ENCODE results near the gene BLCAP.
"Not testable (repeated sequence)": the region's sequence is repeated elsewhere in the genome, so short reads cannot be mapped to it uniquely, and the experiment has no call there.

The BLCAP gene

DNA sequence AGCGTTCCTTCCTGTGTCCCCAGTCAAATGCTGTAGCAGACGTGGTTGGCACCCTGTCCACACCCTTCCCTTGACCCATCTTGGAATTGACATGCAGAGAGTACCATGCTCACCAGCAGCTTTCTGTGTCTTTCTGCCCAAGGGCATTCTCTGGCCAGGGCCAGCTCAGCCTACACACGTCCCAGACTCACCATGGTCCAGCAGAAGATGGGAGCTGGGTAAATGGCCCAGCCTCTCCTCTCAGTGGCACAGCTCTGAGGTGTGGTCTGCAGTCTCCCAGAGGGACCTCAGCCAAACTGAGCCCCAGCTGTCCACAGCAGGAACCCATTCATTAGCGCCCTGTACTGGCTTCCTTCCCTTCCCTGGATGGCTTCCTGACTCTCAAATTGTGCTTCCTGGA, 31.1 kb upstream of the BLCAP start:
- no peak for DNase-seq
- intact Hi-C loops (cut with DNase I): no loop called here

DNA sequence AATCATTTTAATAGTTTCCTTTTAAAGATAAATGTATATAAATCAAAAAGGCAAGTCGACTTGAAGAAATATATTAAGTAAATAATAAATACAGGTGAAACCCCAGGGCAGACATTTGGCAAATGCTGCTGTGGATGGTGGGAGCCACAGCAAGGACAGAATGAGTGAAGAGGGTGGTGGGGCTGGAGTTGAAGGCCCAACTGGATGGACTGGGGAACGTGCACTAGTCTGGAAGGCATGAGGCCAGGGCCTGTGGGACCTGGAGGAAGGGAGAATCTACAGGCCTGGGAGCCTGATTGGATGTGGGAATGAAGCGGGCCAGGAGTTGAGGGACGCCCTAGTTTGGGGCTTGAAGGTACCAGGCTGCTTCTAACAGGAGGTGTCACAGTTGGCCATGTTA, 30.6 kb upstream of the BLCAP start:
- peak in 1 of 10 donors; percentile 60 for DNase-seq
- intact Hi-C loops (cut with DNase I): no loop called here

DNA sequence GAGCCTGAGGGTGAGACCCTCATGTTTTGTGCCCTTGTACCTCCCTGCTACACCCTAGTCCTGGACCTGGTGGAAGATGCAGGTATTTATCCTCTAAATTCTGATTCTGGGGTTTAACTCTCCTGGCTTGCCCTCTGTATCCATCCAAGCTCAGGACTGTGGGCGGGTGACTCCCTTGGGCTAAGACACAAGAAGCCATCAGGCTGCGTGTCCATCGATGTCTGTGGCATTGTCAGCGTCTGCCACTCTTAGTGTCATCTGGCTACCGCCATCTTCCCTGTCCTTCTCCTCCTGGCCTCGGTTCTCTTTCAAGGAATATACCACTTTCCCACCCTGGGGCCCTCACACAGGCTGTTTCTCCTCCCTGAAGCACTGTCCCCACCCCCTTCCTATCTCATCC, 28.9 kb upstream of the BLCAP start:
- DNase-seq: no peak
- intact Hi-C loops (cut with DNase I): no loop called here

DNA sequence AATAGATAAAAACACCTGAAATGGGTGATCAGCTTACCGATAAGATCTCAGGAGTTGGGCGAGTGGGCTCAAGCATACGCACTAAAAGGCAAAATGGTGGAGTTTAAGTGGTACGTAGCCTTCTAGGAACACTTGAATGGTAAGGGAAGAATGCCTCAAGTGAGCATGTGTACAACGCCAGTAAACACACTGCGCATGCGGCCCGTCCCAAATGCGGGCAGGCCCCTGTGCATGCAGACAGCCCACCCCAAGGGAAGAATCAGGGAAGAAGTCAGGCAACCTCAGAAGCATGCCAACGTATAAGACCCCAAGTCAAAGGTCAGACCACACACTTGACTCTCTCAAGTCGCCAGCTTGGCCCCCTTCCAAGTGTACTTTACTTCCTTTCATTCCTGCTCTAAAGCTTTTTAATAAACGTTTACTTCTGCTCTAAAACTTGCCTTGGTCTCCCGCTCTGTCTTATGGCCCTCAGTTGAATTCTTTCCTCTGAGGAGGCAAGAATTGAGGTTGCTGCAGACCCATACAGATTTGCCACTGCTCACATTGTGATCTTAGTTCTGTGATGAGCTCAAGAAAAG, 27.1 kb upstream of the BLCAP start:
- DNase-seq; intact Hi-C loops (cut with DNase I): not testable (repeated sequence)

DNA sequence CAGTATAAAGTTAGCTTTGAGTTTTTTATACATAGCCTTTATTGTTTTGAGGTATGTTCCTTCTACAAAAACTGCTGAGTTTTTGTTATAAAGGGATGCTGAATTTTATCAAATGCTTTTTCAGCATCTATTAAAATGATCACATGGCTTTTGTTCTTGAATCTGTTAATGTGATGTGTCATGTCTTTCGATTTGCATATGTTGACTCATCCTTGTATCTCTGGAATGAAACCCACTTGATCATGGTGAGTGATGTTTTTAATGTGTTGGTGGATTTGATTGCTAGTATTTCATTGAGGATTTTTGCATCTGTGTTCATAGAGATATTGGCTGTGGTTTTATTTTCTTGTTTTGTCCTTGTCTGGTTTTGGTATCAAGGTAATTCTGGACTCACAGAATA, 24.7 kb upstream of the BLCAP start:
- intact Hi-C loops (cut with DNase I): no loop called here
- no peak for DNase-seq

DNA sequence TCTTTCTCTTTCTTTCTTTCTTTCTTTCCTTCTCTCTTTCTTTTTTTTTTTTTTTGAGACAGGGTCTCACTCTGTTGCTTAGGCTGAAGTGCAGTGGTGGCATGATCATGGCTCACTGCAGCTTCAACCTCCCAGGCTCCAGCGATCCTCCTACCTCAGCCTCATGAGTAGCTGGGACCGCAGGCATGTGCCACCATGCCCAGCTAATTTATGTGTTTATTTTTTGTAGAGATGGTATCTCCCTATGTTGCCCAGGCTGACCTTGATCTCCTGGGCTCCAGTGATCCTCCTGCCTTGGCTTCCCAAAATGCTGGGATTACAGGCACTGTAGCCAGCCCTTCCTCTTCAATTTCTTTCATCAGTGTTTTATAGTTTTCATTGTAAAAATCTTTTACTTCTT, 24.0 kb upstream of the BLCAP start:
- not testable (repeated sequence) for DNase-seq

DNA sequence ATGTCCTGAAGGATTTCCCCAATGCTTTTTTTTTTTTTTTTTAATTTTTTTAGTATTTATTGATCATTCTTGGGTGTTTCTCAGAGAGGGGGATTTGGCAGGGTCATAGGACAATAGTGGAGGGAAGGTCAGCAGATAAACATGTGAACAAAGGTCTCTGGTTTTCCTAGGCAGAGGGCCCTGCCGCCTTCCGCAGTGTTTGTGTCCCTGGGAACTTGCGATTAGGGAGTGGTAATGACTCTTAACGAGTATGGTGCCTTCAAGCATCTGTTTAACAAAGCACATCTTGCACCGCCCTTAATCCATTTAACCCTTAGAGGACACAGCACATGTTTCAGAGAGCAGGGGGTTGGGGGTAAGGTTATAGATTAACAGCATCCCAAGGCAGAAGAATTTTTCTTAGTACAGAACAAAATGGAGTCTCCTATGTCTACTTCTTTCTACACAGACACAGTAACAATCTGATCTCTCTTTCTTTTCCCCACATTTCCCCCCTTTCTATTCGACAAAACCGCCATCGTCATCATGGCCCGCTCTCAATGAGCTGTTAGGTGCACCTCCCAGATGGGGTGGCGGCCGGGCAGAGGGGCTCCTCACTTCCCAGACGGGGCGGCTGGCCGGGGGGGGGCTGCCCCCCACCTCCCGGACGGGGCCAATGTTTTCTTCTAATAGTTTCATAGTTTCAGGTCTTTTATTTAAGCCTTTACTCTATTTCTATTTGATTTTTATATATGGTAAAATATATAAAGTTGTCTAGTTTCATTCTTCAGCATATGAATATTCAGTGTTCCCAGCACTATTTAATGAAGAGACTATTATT, 22.6 kb upstream of the BLCAP start:
- DNase-seq; intact Hi-C loops (cut with DNase I): not testable (repeated sequence)

More for the DNA sequence above, 24.0 kb upstream of the BLCAP start:
- intact Hi-C loops (cut with DNase I): not testable (repeated sequence)

DNA sequence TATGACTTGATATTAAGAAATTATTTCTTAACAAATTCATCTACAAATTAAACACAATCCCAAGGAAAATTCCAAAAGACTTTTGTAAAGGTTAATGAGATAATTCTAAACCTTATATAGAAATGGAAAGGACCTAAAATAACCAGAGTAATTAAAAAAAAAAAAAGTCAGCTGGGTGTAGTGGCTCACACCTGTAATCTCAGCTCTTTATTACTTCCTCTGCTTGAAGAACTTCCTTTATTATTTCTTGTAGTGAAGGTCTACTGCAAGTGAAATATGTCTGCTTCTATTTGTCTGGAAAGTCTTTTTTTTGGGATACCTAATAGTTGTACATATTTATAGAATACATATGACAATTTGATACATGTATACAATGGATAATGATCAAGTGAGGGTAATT, 20.2 kb upstream of the BLCAP start:
- intact Hi-C loops (cut with DNase I): no loop called here
- DNase-seq: no peak

DNA sequence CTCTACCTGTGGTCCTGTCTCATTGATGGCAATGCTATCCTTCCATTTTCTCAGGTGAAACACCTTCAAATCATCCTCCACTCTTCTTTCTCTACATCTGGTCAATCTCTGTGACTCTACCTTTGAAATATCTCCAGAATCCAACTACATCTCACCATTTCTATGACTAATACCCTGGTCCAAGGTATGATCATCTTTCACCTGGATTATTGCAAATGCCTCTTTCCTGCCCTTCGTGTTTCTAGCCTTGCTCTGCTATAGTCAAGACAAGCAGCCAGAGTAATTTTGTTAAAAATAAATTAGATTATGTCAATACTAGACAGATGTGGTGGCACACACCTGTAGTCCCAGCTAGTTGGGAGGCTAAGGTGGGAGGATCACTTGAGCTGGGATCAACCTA, 17.8 kb upstream of the BLCAP start:
- intact Hi-C loops (cut with DNase I): no loop called here
- DNase-seq: no peak

DNA sequence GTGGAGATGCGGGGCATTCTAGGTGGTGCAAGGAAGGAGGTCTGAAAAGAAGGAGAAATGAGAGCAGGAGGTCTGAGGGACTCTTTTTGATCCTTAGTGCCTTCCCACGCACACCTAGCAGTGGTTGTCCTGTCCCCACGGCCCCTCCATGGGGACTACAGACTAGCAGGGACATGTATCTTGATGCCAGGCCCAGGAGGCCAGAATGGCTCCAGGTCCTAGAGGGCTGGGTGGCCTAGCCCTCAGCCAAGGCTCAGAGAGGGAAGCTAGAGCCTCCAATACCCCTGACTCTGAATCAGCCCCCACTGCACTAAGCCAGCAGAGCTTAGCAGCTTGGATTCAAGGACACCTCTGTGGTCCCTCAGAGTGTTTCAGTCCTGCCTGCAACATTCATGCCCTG, 16.7 kb upstream of the BLCAP start:
- no peak for DNase-seq
- intact Hi-C loops (cut with DNase I): no loop called here

DNA sequence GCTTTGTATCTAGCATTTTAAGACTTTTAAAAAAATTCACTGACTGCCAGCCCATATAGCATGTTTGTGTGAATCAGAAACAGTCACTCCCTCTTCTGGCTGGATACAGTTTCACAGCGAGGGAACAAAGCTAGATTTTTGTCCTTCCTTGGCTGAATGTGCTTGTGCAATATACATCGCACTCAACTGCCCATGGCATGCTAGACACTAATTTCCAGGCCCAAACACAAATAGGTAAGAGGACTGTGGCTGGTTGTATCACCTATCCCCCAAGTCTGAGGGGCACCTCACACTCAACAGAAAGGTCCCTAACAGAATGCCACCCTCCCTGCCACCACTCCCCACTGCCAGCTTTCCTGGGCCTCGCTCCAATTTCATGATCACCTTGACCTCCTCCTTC, 16.2 kb upstream of the BLCAP start:
- intact Hi-C loops (cut with DNase I): no loop called here
- no peak for DNase-seq

DNA sequence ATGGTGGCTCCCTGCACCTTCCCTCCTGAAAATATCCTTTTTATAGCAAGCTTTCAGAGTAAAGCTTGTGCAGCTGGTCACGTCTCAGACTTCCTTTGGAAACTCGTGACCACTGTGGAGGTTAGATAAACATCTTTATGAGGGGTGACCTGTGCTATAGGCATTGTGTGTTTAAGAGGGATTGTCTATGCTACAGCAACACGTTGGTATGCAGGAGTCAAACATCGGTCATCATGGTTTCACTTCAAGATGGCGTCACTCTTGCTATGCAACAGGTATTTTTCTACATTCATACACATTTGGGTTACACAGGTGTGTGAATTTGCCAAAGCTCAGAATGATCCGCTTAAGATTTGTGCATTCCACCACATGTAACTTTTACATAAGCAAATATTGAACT, 14.6 kb upstream of the BLCAP start:
- no peak for DNase-seq
- intact Hi-C loops (cut with DNase I): no loop called here

DNA sequence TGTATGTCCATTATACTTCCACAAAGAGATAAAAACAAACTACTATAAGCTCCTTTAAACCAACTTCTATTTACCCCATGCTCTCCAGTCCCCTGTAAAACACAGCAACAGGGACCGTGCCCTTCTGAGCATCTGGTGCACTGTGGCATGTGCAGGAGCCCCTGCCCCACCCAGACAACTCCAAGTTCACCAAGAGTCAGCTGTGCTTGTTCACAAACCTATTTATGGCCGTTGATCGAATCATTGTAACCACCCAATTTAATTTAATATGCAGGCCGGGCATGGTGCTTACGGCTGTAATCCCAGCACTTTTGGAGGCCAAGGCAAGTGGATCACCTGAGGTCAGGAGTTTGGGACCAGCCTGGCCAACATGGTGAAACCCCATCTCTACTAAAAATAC, 13.7 kb upstream of the BLCAP start:
- no peak for DNase-seq
- intact Hi-C loops (cut with DNase I): no loop called here

DNA sequence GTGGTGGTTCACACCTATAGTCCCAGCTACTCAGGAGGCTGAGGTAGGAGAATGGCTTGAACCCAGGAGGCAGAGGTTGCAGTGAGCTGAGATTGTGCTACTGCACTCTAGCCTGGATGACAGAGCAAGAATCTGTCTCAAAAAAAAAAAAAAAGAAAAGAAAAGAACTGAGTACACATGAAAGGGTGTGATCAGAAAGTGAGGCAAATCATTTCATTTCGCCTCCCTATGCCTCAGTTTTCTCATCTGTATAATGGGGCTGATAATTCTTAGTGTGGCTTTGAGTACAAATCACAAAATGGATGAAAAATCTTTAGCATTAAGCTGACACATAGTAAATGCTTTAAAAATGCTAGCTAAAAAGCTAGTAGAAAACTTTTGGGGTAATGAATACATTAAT, 13.2 kb upstream of the BLCAP start:
- DNase-seq; intact Hi-C loops (cut with DNase I): not testable (repeated sequence)

DNA sequence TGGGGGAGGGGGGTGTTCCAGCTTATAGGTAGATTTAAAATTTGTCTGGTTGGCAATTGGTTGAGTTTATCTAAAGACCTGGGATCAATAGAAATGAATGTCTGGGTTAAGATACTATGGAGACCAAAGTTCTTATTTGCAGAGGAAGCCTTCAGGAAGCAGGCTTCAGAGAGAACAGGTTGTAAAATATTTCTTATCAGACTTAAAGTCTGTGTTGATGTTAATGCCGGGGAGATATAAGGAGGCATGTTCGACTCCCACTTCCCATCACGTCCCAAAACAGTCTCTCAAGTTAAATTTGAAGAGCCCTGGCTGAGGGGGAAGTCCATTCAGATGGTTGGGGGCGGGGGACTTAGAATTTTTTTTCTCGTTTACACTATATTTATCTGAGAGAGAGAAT, 12.3 kb upstream of the BLCAP start:
- DNase-seq: no peak
- intact Hi-C loops (cut with DNase I): no loop called here

DNA sequence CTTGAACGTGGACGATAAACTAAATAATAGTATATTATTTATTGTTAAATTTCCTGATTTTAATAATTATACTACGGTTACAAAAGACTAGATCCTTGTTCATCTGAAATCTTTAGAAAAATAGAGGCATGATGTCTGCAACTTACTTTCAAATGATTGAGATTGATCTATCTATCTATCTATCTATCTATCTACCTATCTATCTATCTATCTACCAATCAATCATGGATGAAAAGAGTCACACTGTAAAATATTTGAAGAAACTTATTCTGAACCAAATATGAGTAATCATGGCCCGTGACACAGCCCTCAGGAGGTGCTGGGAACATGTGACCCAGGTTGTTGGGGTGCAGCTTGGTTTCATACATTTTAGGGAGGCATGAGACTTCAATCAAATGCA, 11.7 kb upstream of the BLCAP start:
- no peak for DNase-seq
- intact Hi-C loops (cut with DNase I): no loop called here

DNA sequence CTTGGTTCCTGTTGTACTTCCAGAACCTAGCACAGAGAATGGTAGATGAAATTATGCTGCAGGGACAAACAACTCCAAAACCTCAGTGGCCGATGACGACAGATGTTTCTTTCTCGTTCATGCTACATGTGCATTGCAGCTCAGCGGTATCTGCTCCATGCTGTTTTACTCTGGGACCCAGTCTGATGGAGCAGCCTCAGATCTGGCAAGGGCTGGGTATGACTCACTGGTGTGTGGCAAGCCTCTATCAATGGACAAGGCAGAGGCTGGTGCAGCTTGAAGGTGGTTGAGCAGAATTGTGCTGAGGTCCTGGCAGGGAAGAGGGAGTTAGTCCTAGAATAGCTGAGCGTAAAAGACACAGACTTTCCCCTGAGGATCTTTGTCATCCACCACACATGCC, 10.3 kb upstream of the BLCAP start:
- peak in 7 of 10 donors; percentile 32 to 88 (median 68) for DNase-seq
- intact Hi-C loops (cut with DNase I): no loop called here

DNA sequence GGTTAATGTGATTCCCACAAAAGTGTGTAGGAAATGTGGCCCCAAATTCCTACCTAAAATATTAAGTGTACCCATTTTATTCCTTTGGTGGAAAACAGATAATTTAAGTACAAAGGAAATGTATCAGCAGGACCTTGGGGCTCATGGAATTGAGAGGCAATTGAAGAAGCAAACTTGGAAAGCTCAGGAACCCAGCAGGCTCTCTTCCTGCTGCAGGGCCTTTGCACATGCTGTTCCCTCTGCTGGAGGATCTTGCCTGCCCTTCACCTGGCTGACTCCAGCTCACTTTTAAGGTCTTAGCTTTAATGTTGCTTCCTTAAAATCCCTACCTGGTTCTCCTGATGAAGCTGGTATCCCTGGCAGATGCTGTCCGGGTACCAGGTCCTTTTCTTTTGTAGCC, 9.8 kb upstream of the BLCAP start:
- no peak for DNase-seq

DNA sequence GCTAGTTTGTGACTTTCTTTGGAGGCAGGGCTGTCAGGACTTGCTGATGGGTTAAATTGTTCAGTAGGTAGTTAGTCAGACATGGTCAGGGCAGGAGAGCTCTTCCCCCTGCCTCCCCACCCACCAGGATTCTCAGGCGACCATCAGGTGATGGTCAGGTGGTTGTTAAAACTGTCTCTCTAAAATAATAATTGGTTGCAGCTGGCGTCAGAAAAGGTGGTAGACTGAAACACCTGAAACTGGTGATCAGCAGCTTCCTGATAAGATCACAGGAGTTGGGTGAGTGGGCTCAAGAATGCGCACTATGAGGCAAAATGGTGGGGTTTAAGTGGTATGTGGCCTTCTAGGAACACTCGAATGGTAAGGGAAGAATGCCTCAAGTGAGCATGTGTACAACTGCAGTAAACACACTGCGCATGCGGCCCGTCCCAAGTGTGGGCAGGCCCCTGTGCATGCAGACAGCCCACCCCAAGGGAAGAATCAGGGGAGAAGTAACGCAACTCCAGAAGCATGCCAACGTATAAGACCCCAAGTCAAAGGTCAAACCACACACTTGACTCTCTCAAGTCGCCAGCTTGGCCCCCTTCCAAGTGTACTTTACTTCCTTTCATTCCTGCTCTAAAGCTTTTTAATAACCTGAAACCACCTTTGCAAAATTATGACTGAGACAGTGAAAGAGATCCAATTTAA, 7.9 kb upstream of the BLCAP start:
- intact Hi-C loops (cut with DNase I): loop anchor here (2.0 kb wide), 1 partner anchor 333 kb away; no protein-coding TSS in a partner anchor
- DNase-seq: no peak

More for the DNA sequence above, 9.8 kb upstream of the BLCAP start:
- intact Hi-C loops (cut with DNase I): no loop called here

DNA sequence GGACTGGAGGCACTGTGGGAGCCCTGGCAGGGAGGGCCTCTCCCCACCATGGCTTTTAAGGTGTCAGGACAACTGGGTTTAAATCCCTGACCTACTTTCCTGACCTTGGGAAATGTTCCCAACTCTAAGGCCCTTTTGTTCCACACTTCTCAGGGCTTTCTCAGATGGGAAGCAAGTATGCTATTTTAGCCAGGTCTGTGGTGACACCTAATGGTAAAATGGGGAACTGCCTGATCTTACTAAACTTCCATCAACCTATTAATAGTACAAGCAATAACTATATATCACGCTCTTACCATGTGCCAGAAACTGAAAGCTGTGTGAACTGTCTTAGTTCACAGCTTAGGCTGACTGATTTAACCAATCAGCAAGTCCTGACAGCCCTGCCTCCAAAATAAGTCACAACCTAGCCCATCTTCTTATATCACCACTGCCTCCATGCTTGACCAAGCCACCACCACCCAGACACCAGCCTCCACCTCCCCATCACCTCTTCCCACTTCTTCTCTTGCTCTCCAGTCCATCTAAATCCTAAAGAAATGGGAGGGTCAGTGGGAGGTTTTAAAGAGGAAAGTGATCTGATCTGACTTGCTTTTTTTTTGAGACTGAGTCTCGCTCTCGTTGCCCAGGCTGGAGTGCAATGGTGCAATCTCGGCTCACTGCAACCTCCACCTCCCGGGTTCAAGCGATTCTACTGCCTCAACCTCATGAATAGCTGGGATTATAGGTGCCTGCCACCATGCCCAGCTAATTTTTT, 6.9 kb upstream of the BLCAP start:
- intact Hi-C loops (cut with DNase I): loop anchor here (1.0 to 2.0 kb wide), 3 partner anchors 265 to 339 kb away; no protein-coding TSS in a partner anchor
- peak in 2 of 10 donors; percentile 38 to 43 for DNase-seq

DNA sequence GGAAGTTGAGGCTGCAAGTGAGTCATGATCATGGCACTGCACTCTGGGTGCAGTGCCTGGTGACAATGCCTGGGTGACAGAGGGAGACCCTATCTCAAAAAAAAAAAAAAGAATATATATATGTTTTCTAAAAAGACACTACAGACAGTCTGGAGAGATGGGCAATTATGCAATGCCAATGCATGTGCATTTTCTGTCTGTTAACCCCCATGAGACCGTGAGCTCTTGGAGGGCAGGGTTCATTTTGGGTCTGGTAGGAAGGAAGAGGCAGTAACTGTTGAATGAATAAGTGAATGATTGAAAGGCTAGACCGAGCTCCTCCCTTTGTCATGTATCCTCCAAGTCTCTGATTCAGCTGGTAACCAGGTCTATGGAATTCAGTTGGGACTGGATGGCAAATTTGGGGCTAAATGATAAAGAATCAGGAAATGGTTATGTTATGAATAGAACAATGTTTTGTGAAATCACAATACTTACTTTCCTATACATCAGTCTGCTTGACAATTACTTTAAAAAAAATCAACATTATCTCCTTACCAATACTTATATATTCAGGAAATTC, 5.6 kb upstream of the BLCAP start:
- intact Hi-C loops (cut with DNase I): no loop called here
- no peak for DNase-seq

Measured in posterior cingulate gyrus (tissue), 11 donors.